H9 (cell line): ENCODE data around the gene FCN1. TPM values are rescaled to one million over a fixed set of nuclear protein-coding genes. Genes with fewer than 3 reads are reported as not detected.

Experiments
- DNase-seq: peaks from one replicate; pipeline ENCODE4 v3.0.0-alpha.2; 2017
- H2AFZ ChIP-seq: one replicate; pipeline ENCODE4 v1.6.1; 2013; ENCODE audit warnings: mild to moderate bottlenecking, low read length, control low read depth, moderate library complexity
- H2AK5ac ChIP-seq: 2 replicates; pipeline ENCODE4 v1.6.1; 2013; ENCODE audit warnings: low read length, control low read depth, mixed read lengths; ENCODE audit not compliant: insufficient read length
- H2BK120ac ChIP-seq: one replicate; pipeline ENCODE4 v1.6.1; 2013; ENCODE audit warnings: low read depth, mild to moderate bottlenecking, low read length, control low read depth, inconsistent platforms; ENCODE audit not compliant: poor library complexity, severe bottlenecking
- H2BK12ac ChIP-seq: 2 replicates; pipeline ENCODE4 v1.6.1; 2013; ENCODE audit warnings: low read length, control low read depth, mixed read lengths, low read depth; ENCODE audit not compliant: insufficient read length
- H2BK15ac ChIP-seq: 2 replicates; pipeline ENCODE4 v1.6.1; 2013; ENCODE audit warnings: low read depth, low read length, control low read depth
- H2BK20ac ChIP-seq: one replicate; pipeline ENCODE4 v1.6.1; 2013; ENCODE audit warnings: low read depth, mild to moderate bottlenecking, low read length, control low read depth, inconsistent platforms; ENCODE audit not compliant: poor library complexity, severe bottlenecking
- H2BK5ac ChIP-seq: 2 replicates; pipeline ENCODE4 v1.6.1; 2013; ENCODE audit warnings: low read length, control low read depth, mixed read lengths; ENCODE audit not compliant: insufficient read length
- H3K14ac ChIP-seq: 2 replicates; pipeline ENCODE4 v1.6.1; 2013; ENCODE audit warnings: low read length, control low read depth; ENCODE audit not compliant: insufficient read depth
- H3K18ac ChIP-seq: 2 replicates; pipeline ENCODE4 v1.6.1; 2013; ENCODE audit warnings: low read depth, mild to moderate bottlenecking, mixed read lengths, low read length, control low read depth; ENCODE audit not compliant: insufficient read length
- H3K23ac ChIP-seq: 2 replicates; pipeline ENCODE4 v1.6.1; 2013; ENCODE audit warnings: low read length, control low read depth, mixed read lengths, low read depth; ENCODE audit not compliant: insufficient read length
- H3K23me2 ChIP-seq: 2 replicates; pipeline ENCODE4 v1.6.1; 2013; ENCODE audit warnings: low read depth, mild to moderate bottlenecking, mixed read lengths, low read length, control low read depth; ENCODE audit not compliant: insufficient read length, poor library complexity, severe bottlenecking
- H3K27ac ChIP-seq: 2 replicates; pipeline ENCODE4 v1.5.1; 2013; ENCODE audit warnings: low read length, control low read depth, mixed read lengths, low read depth; ENCODE audit not compliant: insufficient read length
- H3K27me3 ChIP-seq: 2 replicates; pipeline ENCODE4 v1.6.1; 2013; ENCODE audit warnings: low read length, control low read depth, inconsistent platforms; ENCODE audit not compliant: insufficient read depth
- H3K4ac ChIP-seq: 2 replicates; pipeline ENCODE4 v1.6.1; 2013; ENCODE audit warnings: low read depth, mild to moderate bottlenecking, control low read depth, inconsistent platforms, low read length, moderate library complexity
- H3K4me1 ChIP-seq: 2 replicates; pipeline ENCODE4 v1.6.1; 2013; ENCODE audit warnings: low read length, control low read depth, inconsistent platforms; ENCODE audit not compliant: insufficient read depth
- H3K4me2 ChIP-seq: 2 replicates; pipeline ENCODE4 v1.6.1; 2013; ENCODE audit warnings: low read length, control low read depth, mixed read lengths; ENCODE audit not compliant: insufficient read length, insufficient read depth
- H3K56ac ChIP-seq: 2 replicates; pipeline ENCODE4 v1.6.1; 2013; ENCODE audit warnings: low read depth, mild to moderate bottlenecking, mixed read lengths, low read length, control low read depth; ENCODE audit not compliant: insufficient read length
- H3K79me1 ChIP-seq: 2 replicates; pipeline ENCODE4 v1.6.1; 2013; ENCODE audit warnings: low read depth, mild to moderate bottlenecking, moderate library complexity, low read length, control low read depth, inconsistent platforms; ENCODE audit not compliant: insufficient read depth, poor library complexity, severe bottlenecking
- H3K79me2 ChIP-seq: 2 replicates; pipeline ENCODE4 v1.6.1; 2013; ENCODE audit warnings: low read length, control low read depth, inconsistent platforms; ENCODE audit not compliant: insufficient read depth
- H3K9ac ChIP-seq: 2 replicates; pipeline ENCODE4 v1.6.1; 2013; ENCODE audit warnings: low read length, control low read depth, mixed read lengths; ENCODE audit not compliant: insufficient read length; ENCODE audit errors: extremely low read depth
- H3K9me3 ChIP-seq: one replicate; pipeline ENCODE4 v1.6.1; 2013; ENCODE audit warnings: low read depth, low read length, inconsistent platforms; ENCODE audit not compliant: control insufficient read depth
- H3T11ph ChIP-seq: one replicate; pipeline ENCODE4 v1.6.1; 2013; ENCODE audit warnings: mild to moderate bottlenecking, low read length, control low read depth, inconsistent platforms
- H4K20me1 ChIP-seq: one replicate; pipeline ENCODE4 v1.6.1; 2013; ENCODE audit not compliant: control insufficient read depth, insufficient read length, insufficient read depth
- H4K5ac ChIP-seq: 2 replicates; pipeline ENCODE4 v1.6.1; 2013; ENCODE audit warnings: low read depth, mild to moderate bottlenecking, mixed read lengths, low read length, control low read depth; ENCODE audit not compliant: insufficient read length
- H4K8ac ChIP-seq: replicated peaks from 2 replicates; pipeline ENCODE4 v1.6.1; 2013; ENCODE audit warnings: low read length, control low read depth, mixed read lengths, low read depth; ENCODE audit not compliant: insufficient read length
- H4K91ac ChIP-seq: 2 replicates; pipeline ENCODE4 v1.6.1; 2013; ENCODE audit warnings: low read depth, mild to moderate bottlenecking, moderate library complexity, mixed read lengths, low read length, control low read depth; ENCODE audit not compliant: insufficient read length
- H3K27ac Mint-ChIP-seq, 3 experiments: 2 replicates in 2 of 3; 3 replicates in 1 of 3; pipeline ENCODE4 v1.8.0; 2020 to 2021; ENCODE audit warnings: mixed read lengths in 3 of 3, mild to moderate bottlenecking in 1 of 3, moderate library complexity in 1 of 3
- H3K27me3 Mint-ChIP-seq: 2 replicates; pipeline ENCODE4 v1.8.0; 2021; ENCODE audit warnings: low read depth, mild to moderate bottlenecking, moderate library complexity, mixed read lengths
- H3K36me3 Mint-ChIP-seq, 3 experiments: 2 replicates in 2 of 3; 3 replicates in 1 of 3; pipeline ENCODE4 v1.8.0; 2020 to 2021; ENCODE audit warnings: low read depth in 3 of 3, mixed read lengths in 3 of 3; ENCODE audit not compliant: insufficient read depth in 1 of 3
- H3K4me1 Mint-ChIP-seq, 2 experiments: 2 replicates each; pipeline ENCODE4 v1.8.0; 2020; ENCODE audit warnings: mixed read lengths in 2 of 2
- H3K4me3 Mint-ChIP-seq, 2 experiments: 2 replicates in 1 of 2; 3 replicates in 1 of 2; pipeline ENCODE4 v1.8.0; 2020 to 2021; ENCODE audit warnings: mild to moderate bottlenecking in 2 of 2, mixed read lengths in 2 of 2, moderate library complexity in 1 of 2
- H3K9me3 Mint-ChIP-seq, 2 experiments: 2 replicates in 1 of 2; 3 replicates in 1 of 2; pipeline ENCODE4 v1.8.0; 2020; ENCODE audit warnings: mild to moderate bottlenecking in 2 of 2, mixed read lengths in 2 of 2, moderate library complexity in 1 of 2
- CTCF ChIP-seq: fragments of 200-600 bp; sonication (generic); conservative IDR thresholded peaks from 3 replicates; pipeline ENCODE4 v1.8.0; 2021; ENCODE audit warnings: antibody characterized with exemption, mild to moderate bottlenecking
- WGBS: extraction: QIAGEN DNeasy Blood & Tissue Kit; methylation state at CpG from one replicate; pipeline ENCODE4 v1.1.7; 2013; ENCODE audit warnings: missing lambda C conversion rate, low lambda C conversion rate, mixed read lengths; ENCODE audit not compliant: insufficient read length; ENCODE audit errors: extremely low coverage; 5-methylcytosine and 5-hydroxymethylcytosine counted together
- total RNA-seq: library from RNA; stranded (reverse); gene quantifications from 2 replicates; pipeline ENCODE4 v1.2.1, GENCODE V29; 2021

FCN1 gene
- total RNA-seq, 1 experiment from 2014 or later, result not detected

DNA sequence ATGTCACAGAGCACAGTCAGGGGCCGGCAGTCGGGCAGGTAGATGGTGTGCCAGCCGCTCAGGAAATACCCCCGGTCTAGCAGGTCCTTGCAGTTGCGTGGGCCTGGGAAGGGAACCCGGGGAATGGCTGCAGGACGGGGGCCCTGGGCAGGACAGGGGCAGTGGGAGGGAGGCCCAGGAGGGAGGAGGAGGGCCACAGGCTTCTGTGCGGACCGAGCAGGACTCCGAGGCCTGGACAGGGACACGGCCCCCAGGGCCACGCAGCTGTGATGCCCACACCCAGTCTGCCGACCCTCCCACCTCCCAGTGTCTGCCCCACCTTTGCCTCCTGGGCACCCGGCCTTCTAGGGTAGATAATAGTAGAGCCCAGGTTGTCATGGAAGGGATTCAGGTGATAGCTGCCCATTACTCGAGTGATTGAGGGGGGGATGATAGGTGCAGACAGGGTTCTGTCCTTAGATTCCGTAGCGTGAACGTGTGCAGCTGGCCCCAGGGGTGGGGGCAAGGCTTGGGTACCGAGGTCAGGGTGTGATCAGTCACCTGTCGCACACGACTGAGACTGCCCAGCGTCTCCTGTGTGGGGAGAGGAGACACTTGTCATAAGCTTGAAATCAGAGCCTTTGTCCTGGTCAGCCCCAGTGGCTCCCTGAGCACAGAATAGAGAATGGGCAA lies 4.5 kb downstream of the FCN1 start:
- Histone ChIP-seq H3K27me3 (no peaks in the 10 kb centered on the region), H2BK120ac (no peak overlapping the region), H4K8ac (no peak overlapping the region), H3K79me1 (no peaks in the 10 kb centered on the region), H2BK15ac (0 out of 2 replicates have a peak overlapping the region, but pooled peaks have one; percentile 16), H2BK20ac (no peak overlapping the region), H3K23me2 (no peaks in the 10 kb centered on the region), H4K5ac (no peak overlapping the region), H4K91ac (no peak overlapping the region), H2BK12ac (no peak overlapping the region), H2AFZ (no peak overlapping the region), H2AK5ac (no peak overlapping the region), H3K23ac (no peak overlapping the region), H3K9me3 (no peaks in the 10 kb centered on the region), H3K14ac (no peak overlapping the region; the same call in 1 of the 2 replicates), H3K56ac (no peak overlapping the region), H3K18ac (no peak overlapping the region), H3K4me2 (no peak overlapping the region), H3K4ac (no peak overlapping the region), H3K4me1 (no peaks in the 10 kb centered on the region), H4K20me1 (no peaks in the 10 kb centered on the region), H3K79me2 (no peaks in the 10 kb centered on the region), H3K27ac (no peak overlapping the region), H3K9ac (no peak overlapping the region), H3T11ph (no peak overlapping the region), H2BK5ac (no peak overlapping the region)
- WGBS, result no CpG with 5 or more reads among the region's 22 CpGs
- Mint-ChIP-seq H3K4me3 (no peak overlapping the region), H3K27me3 (no peaks in the 10 kb centered on the region; the same call in 1 of the 2 replicates), H3K27ac (peak overlapping the region in 1 of 3 experiments; percentile 72; a peak in 1 of 7 replicates), H3K9me3 (no peaks in the 10 kb centered on the region), H3K36me3 (no peaks in the 10 kb centered on the region), H3K4me1 (no peaks in the 10 kb centered on the region)
- DNase-seq, result no peak
- no peak for TF ChIP-seq CTCF
